Hepatocyte (in vitro differentiated cells): Measurements from ENCODE around the gene DIAPH2.

Experiments used
- CTCF ChIP-seq: fragments of 200-600 bp; sonication (generic); IDR thresholded peaks from 2 replicates; pipeline ENCODE4 v1.5.1; 2016; ENCODE audit warnings: antibody characterized with exemption, mild to moderate bottlenecking; ENCODE audit not compliant: poor library complexity
- EZH2 ChIP-seq: fragments of 200-600 bp; sonication (generic); IDR thresholded peaks from 2 replicates; pipeline ENCODE4 v1.6.1; 2016; ENCODE audit warnings: antibody characterized with exemption, mild to moderate bottlenecking, borderline replicate concordance

DNA sequence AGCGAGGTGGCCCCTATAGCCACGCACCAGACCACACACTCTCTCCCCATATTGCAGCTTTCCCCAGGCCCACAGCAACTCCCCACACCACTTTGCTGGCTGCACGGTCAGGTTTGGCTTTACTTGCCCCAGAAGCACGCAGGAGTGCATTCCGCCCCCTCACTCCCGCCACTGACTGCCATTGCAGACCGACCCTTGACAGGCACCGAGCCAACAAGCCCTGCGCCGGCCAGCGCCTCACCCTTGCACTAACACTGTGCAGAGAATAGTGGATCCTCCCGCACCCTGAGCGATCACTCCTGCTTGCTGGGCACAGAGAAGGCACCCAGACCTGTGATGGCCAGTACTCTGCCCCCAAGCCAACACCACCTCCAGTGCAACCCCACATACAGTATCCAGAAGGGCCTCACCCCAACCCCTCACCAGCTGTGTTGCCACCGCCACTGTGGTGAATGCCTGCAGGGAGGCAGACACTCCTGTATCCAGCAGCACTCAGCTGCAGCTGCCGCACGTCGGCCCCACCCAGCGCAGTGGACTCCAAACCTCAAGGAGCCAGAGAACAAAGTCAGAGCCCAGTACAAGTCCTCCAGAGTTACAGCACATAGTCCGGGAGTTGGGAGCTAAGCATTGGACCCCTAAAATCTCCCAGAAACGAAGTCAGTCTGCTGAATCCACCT lies 28.6 kb upstream of the DIAPH2 start:
- TF ChIP-seq EZH2 (no peak), CTCF (no peak)
